Uterus (tissue), 2 donors: ENCODE data around the gene HOXB4.

ENCODE experiments used
- POLR2A ChIP-seq, 2 donors: fragments of 450-650 bp; IDR thresholded peaks; one replicate each; pipeline ENCODE4 v1.6.1; 2016; ENCODE audit warnings: antibody characterized with exemption in 2 of 2, mild to moderate bottlenecking in 1 of 2, moderate library complexity in 1 of 2
- TF ChIP-seq, protein P1 (sequence below), 4 experiments: fragments of 200-600 bp in 2 of 4; fragments of 450-650 bp in 2 of 4; sonication (generic) in 2 of 4; IDR thresholded peaks; one replicate each; pipeline ENCODE4 v1.5.1; 2016 to 2019; ENCODE audit warnings: antibody characterized with exemption in 4 of 4, mild to moderate bottlenecking in 2 of 4, moderate library complexity in 1 of 4

DNA sequence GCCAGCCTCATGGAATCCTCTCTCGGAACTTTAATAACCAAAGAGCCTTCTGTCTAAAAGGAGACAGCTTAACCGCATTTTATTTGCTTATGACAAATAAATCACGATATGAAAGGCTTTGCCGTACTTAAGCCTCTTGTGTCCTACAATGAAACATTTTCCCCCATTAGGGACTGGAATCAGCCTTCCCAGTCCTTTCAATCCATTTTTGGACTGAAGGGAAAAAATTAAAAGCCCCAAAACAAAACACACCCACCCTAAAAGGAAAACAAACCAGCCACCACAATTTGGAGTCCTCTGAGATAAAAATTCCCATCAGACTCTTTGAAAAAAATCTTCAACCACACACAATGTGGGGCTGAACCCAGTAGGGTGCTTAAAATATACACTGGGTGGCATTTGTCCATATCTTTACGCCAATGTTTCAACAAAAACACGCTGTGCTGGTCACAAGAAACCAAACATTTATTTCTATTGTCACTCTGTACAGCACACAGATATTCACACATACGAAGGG lies 3.0 kb downstream of the HOXB4 start:
- TF ChIP-seq, protein P1, sequence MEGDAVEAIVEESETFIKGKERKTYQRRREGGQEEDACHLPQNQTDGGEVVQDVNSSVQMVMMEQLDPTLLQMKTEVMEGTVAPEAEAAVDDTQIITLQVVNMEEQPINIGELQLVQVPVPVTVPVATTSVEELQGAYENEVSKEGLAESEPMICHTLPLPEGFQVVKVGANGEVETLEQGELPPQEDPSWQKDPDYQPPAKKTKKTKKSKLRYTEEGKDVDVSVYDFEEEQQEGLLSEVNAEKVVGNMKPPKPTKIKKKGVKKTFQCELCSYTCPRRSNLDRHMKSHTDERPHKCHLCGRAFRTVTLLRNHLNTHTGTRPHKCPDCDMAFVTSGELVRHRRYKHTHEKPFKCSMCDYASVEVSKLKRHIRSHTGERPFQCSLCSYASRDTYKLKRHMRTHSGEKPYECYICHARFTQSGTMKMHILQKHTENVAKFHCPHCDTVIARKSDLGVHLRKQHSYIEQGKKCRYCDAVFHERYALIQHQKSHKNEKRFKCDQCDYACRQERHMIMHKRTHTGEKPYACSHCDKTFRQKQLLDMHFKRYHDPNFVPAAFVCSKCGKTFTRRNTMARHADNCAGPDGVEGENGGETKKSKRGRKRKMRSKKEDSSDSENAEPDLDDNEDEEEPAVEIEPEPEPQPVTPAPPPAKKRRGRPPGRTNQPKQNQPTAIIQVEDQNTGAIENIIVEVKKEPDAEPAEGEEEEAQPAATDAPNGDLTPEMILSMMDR (IDR thresholded peaks at IDR 0.05) = no peak
- no peak for TF ChIP-seq POLR2A (IDR thresholded peaks at IDR 0.05)
